Lung (tissue), 12 donors: ENCODE measurements around the gene RRM2. TPM values are rescaled to one million over a fixed set of nuclear protein-coding genes. Genes with fewer than 3 reads are reported as not detected.

Source experiments
- ATAC-seq: fragments of 200-7000 bp; cut with Tn5 transposase; one replicate; pipeline ENCODE4 v1.9.1; 2020; ENCODE audit warnings: moderate number of reproducible peaks; ENCODE audit not compliant: insufficient read depth, low FRiP score
- DNase-seq, 3 donors: peaks; one replicate each; pipeline ENCODE4 v3.0.0-alpha.2; 2013 to 2017
- H3K27ac ChIP-seq, 2 donors: one replicate each; pipeline ENCODE4 v1.5.1; 2013; ENCODE audit warnings: mild to moderate bottlenecking in 2 of 2, moderate library complexity in 2 of 2, control low read depth in 1 of 2, inconsistent platforms in 1 of 2, low read depth in 1 of 2, low read length in 1 of 2
- H3K27me3 ChIP-seq, 3 donors: one replicate each; pipeline ENCODE4 v1.5.1; 2013; ENCODE audit warnings: low read length in 2 of 3; ENCODE audit not compliant: control insufficient read depth in 3 of 3, insufficient read depth in 3 of 3
- H3K36me3 ChIP-seq, 4 donors: one replicate each; pipeline ENCODE4 v1.5.1; 2013; ENCODE audit warnings: low read length in 4 of 4, mild to moderate bottlenecking in 1 of 4, moderate library complexity in 1 of 4; ENCODE audit not compliant: control insufficient read depth in 4 of 4, insufficient read depth in 4 of 4
- H3K4me1 ChIP-seq, 5 donors: one replicate each; pipeline ENCODE4 v1.5.1; 2013; ENCODE audit warnings: low read length in 5 of 5, mild to moderate bottlenecking in 2 of 5, moderate library complexity in 1 of 5; ENCODE audit not compliant: control insufficient read depth in 5 of 5, insufficient read depth in 5 of 5
- H3K4me3 ChIP-seq: one replicate; pipeline ENCODE4 v1.5.1; 2013; ENCODE audit warnings: mild to moderate bottlenecking, control low read depth, moderate library complexity
- H3K9ac ChIP-seq, 2 donors: one replicate each; pipeline ENCODE4 v1.5.1; 2013; ENCODE audit warnings: low read length in 2 of 2, control low read depth in 1 of 2; ENCODE audit not compliant: insufficient read depth in 1 of 2
- H3K9me3 ChIP-seq, 4 donors: one replicate each; pipeline ENCODE4 v1.5.1; 2013; ENCODE audit warnings: low read length in 3 of 4, mild to moderate bottlenecking in 1 of 4, moderate library complexity in 1 of 4; ENCODE audit not compliant: control insufficient read depth in 4 of 4, insufficient read depth in 3 of 4
- WGBS, 2 donors: extraction: QIAGEN DNeasy Blood & Tissue Kit; methylation state at CpG; one replicate each; pipeline ENCODE4 v1.1.7; 2013; 5-methylcytosine and 5-hydroxymethylcytosine counted together
- polyA plus RNA-seq, 2 donors: library from polyadenylated mRNA; stranded (reverse); fragments of 200-250 nt; gene quantifications; one replicate each; pipeline ENCODE4 v1.2.1, GENCODE V29; 2013
- total RNA-seq, 2 donors: library from RNA; depleted of rRNA in 1 of 2; stranded (reverse); fragments of >200 nt in 1 of 2; gene quantifications; one replicate each; pipeline ENCODE4 v1.2.1, GENCODE V29; 2014 to 2021
- TF ChIP-seq, protein P1 (sequence below): IDR thresholded peaks from 2 replicates; pipeline ENCODE4 v1.5.1; 2012; ENCODE audit warnings: mild to moderate bottlenecking; ENCODE audit errors: control extremely low read depth, extremely low read depth
- donor health status: control.
- donor health status: control.
- donor health status: Bipolar disorder and iron deficiency.
- donor health status: healthy.
- donor health status: DM: yes; HTN: yes; CAD: no.

RRM2 gene
- total and polyA plus RNA-seq, 4 donors: 4.8 to 15.6 (median 5.7) TPM

- no peaks in the 10 kb centered on the region for H3K9me3 ChIP-seq
- H3K9ac ChIP-seq: peak overlapping the region in 1 of 2 donors; percentile 26
- ATAC-seq (no peak), DNase-seq (peak in 2 of 3 donors; percentile 83 to 91)
- TF ChIP-seq, protein P1, sequence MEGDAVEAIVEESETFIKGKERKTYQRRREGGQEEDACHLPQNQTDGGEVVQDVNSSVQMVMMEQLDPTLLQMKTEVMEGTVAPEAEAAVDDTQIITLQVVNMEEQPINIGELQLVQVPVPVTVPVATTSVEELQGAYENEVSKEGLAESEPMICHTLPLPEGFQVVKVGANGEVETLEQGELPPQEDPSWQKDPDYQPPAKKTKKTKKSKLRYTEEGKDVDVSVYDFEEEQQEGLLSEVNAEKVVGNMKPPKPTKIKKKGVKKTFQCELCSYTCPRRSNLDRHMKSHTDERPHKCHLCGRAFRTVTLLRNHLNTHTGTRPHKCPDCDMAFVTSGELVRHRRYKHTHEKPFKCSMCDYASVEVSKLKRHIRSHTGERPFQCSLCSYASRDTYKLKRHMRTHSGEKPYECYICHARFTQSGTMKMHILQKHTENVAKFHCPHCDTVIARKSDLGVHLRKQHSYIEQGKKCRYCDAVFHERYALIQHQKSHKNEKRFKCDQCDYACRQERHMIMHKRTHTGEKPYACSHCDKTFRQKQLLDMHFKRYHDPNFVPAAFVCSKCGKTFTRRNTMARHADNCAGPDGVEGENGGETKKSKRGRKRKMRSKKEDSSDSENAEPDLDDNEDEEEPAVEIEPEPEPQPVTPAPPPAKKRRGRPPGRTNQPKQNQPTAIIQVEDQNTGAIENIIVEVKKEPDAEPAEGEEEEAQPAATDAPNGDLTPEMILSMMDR: no peak
- H3K27ac ChIP-seq: no peak overlapping the region
- H3K4me1 ChIP-seq: peaks cover 3 to 48% (median 11%) of the 10 kb centered on the region in 5 donors
- WGBS, 2 donors: 31 to 42% methylated on average over 5 of the region's 5 CpGs
- H3K27me3 ChIP-seq: no peaks in the 10 kb centered on the region
- peaks cover 0 to 2% (median under 1%) of the 10 kb centered on the region in 4 donors for H3K36me3 ChIP-seq
- H3K4me3 ChIP-seq: no peak overlapping the region
Measured at GRCh38 chr2:10126632-10127026, 4.1 kb downstream of the RRM2 start.

GRCh38 chr2:10128420-10128819 lies 5.9 kb downstream of the RRM2 start:
- Histone ChIP-seq H3K4me3 (no peak overlapping the region), H3K27ac (no peak overlapping the region), H3K36me3 (peaks cover 0 to 6% (median 1%) of the 10 kb centered on the region in 4 donors), H3K9ac (no peak overlapping the region), H3K27me3 (no peaks in the 10 kb centered on the region), H3K4me1 (peaks cover 1 to 36% (median 5%) of the 10 kb centered on the region in 5 donors), H3K9me3 (no peaks in the 10 kb centered on the region)
- no peak for ATAC-seq
- DNase-seq: no peak
- TF ChIP-seq, protein P1: no peak

- ATAC-seq: no peak
- Histone ChIP-seq H3K9me3 (no peaks in the 10 kb centered on the region), H3K9ac (no peak overlapping the region), H3K27me3 (no peaks in the 10 kb centered on the region), H3K36me3 (peaks cover 0 to 6% (median 1%) of the 10 kb centered on the region in 4 donors), H3K27ac (no peak overlapping the region), H3K4me1 (peaks cover 1 to 25% (median 5%) of the 10 kb centered on the region in 5 donors), H3K4me3 (no peak overlapping the region)
- no peak for DNase-seq
- WGBS, 2 donors: 75 to 79% methylated on average over 3 of the region's 3 CpGs
- TF ChIP-seq, protein P1: no peak
Measured at GRCh38 chr2:10129490-10129889, 7.0 kb downstream of the RRM2 start.

- Histone ChIP-seq H3K4me1 (peaks cover 0 to 3% (median 0%) of the 10 kb centered on the region in 5 donors), H3K36me3 (peaks cover 0 to 6% (median 0%) of the 10 kb centered on the region in 4 donors), H3K27ac (no peak overlapping the region), H3K9me3 (no peaks in the 10 kb centered on the region), H3K4me3 (no peak overlapping the region), H3K27me3 (no peaks in the 10 kb centered on the region), H3K9ac (no peak overlapping the region)
- ATAC-seq: no peak
- DNase-seq: no peak
- WGBS, 2 donors: 89 to 92% methylated on average over 7 of the region's 7 CpGs
- TF ChIP-seq, protein P1: no peak
Measured at GRCh38 chr2:10132043-10132575, 9.6 kb downstream of the RRM2 start.
